Measurements from ENCODE around the gene TYW3. TPM values are rescaled to one million over a fixed set of nuclear protein-coding genes. Genes with fewer than 3 reads are reported as not detected.

Gene TYW3, protein sequence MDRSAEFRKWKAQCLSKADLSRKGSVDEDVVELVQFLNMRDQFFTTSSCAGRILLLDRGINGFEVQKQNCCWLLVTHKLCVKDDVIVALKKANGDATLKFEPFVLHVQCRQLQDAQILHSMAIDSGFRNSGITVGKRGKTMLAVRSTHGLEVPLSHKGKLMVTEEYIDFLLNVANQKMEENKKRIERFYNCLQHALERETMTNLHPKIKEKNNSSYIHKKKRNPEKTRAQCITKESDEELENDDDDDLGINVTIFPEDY
- total RNA-seq = 10 to 100 TPM; 14.8 to 18.9 TPM
- 18.7 TPM for polyA plus RNA-seq (2013, experiment 1 of 2)
- 18.6 TPM for polyA plus RNA-seq (2013, experiment 2 of 2)
- long read RNA-seq, experiment 1, transcript TYW3-201 (6 exons, 3,430 nt) = major isoform, 9 of 13 reads
- long read RNA-seq, experiment 1, partial matches to known transcripts = 0 of 13 reads
- long read RNA-seq, experiment 1, other reads (novel, unspliced or antisense) = 2 of 13 reads
- long read RNA-seq, experiment 2, transcript TYW3-201 (6 exons, 3,430 nt) = major isoform, 18 of 24 reads
- long read RNA-seq, experiment 2, partial matches to known transcripts = 0 of 24 reads
- long read RNA-seq, experiment 2, other reads (novel, unspliced or antisense) = 6 of 24 reads
- long read RNA-seq, experiment 3, transcript TYW3-201 (6 exons, 3,430 nt) = major isoform, 21 of 24 reads
- long read RNA-seq, experiment 3, partial matches to known transcripts = 1 of 24 reads
- long read RNA-seq, experiment 3, other reads (novel, unspliced or antisense) = 1 of 24 reads
- long read RNA-seq, experiment 4, transcript TYW3-201 (6 exons, 3,430 nt) = major isoform, 31 of 34 reads
- long read RNA-seq, experiment 4, partial matches to known transcripts = 0 of 34 reads
- long read RNA-seq, experiment 4, other reads (novel, unspliced or antisense) = 2 of 34 reads

DNA sequence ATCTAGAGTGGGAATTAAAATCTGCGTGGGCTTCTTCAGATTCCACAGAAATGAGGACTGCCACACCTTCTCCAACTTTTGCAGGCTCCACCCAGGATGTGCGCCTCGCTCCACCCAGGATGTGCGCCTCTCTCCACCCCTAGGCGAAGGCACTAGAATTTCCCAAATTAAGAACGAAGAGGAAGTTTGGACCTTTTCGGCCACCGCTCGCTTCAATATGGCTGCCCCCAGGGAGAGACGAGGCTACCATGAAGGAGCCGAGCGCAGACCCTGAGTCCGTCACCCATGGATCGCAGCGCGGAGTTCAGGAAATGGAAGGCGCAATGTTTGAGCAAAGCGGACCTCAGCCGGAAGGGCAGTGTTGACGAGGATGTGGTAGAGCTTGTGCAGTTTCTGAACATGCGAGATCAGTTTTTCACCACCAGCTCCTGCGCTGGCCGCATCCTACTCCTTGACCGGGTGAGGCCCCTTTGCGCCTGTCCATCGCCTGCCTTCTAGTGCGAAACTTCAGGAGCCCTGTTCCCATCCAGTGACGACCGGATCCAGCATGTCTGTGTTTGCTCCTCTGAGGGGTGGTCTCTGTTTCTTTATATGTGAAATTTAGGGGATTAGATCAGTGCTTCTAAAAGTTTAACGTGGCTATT is at the start of gene TYW3, which contains the start of gene CRYZ:
Gene TYW3 (plus strand): TSS at position 193 of the 644 bp plus-strand sequence. CDS start 93 bp downstream, at position 286.
Gene CRYZ (minus strand): TSS at position 91 of the 644 bp plus-strand sequence. CDS start 8,229 bp downstream, outside the sequence.
- TF ChIP-seq, protein P1, sequence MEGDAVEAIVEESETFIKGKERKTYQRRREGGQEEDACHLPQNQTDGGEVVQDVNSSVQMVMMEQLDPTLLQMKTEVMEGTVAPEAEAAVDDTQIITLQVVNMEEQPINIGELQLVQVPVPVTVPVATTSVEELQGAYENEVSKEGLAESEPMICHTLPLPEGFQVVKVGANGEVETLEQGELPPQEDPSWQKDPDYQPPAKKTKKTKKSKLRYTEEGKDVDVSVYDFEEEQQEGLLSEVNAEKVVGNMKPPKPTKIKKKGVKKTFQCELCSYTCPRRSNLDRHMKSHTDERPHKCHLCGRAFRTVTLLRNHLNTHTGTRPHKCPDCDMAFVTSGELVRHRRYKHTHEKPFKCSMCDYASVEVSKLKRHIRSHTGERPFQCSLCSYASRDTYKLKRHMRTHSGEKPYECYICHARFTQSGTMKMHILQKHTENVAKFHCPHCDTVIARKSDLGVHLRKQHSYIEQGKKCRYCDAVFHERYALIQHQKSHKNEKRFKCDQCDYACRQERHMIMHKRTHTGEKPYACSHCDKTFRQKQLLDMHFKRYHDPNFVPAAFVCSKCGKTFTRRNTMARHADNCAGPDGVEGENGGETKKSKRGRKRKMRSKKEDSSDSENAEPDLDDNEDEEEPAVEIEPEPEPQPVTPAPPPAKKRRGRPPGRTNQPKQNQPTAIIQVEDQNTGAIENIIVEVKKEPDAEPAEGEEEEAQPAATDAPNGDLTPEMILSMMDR (conservative IDR thresholded peaks at IDR 0.05) = no peak
- Mint-ChIP-seq H3K4me3 (peak within 1 kb of the TSS; percentile 73), H3K27me3 (ENCODE audit: insufficient read depth) (peaks cover 2% of the 10 kb centered on the region), H3K36me3 (ENCODE audit: low read depth) (peaks cover 19% of the 10 kb centered on the region), H3K27ac (peak within 1 kb of the TSS; percentile 94), H3K9me3 (peaks cover 2% of the 10 kb centered on the region), H3K4me1 (peaks cover 16% of the 10 kb centered on the region)
- Histone ChIP-seq H3K27me3 (ENCODE audit: control insufficient read depth, insufficient read depth, low read length, poor library complexity, severe bottlenecking) (no peaks in the 10 kb centered on the region), H3K4me3 (ENCODE audit: low read length) (peak within 1 kb of the TSS; percentile 94), H3K36me3 (ENCODE audit: control insufficient read depth, insufficient read depth, low read length) (peaks cover 21% of the 10 kb centered on the region), H3K27ac (ENCODE audit: low read depth, low read length) (peak within 1 kb of the TSS; percentile 93), H3K9ac (ENCODE audit: extremely low read depth, low read length, poor library complexity, severe bottlenecking) (peak within 1 kb of the TSS; percentile 84), H3K9me3 (ENCODE audit: control insufficient read depth, low read length) (no peaks in the 10 kb centered on the region), H3K4me1 (ENCODE audit: control insufficient read depth, insufficient read depth, low read length) (peaks cover 2% of the 10 kb centered on the region)
- WGBS, 2 experiments (ENCODE audit: insufficient coverage in 1 of 2, insufficient read length in 1 of 2) = 27 to 37% methylated on average over 8 to 30 of the region's 30 CpGs
- no peak for DNase-seq

DNA sequence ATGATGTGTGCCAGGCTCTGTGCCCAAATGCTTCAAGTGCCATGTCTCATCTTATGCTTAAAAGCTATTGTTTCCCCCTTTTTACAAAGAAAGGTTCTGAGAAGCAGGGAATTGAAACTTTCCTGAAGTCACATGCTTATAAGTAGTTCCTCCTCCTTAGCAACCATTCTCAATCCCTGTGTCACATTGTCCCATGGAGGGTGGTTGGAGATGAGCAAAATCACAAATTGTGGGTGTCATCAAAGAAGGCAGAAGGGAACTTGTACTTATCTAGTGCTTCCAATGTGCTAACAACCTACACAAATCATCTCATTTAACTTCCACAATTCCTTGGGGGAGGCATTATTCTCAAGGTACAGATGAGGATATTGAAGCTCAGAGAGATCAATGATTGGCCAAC is 49.3 kb upstream of the TYW3 start:
- TF ChIP-seq, protein P1 (conservative IDR thresholded peaks at IDR 0.05) = no peak
- Histone ChIP-seq H3K4me3 (ENCODE audit: low read length) (no peak overlapping the region), H3K27ac (ENCODE audit: low read depth, low read length) (no peak overlapping the region), H3K9me3 (ENCODE audit: control insufficient read depth, low read length) (no peaks in the 10 kb centered on the region), H3K36me3 (ENCODE audit: control insufficient read depth, insufficient read depth, low read length) (no peaks in the 10 kb centered on the region), H3K27me3 (ENCODE audit: control insufficient read depth, insufficient read depth, low read length, poor library complexity, severe bottlenecking) (no peaks in the 10 kb centered on the region), H3K9ac (ENCODE audit: extremely low read depth, low read length, poor library complexity, severe bottlenecking) (no peak overlapping the region), H3K4me1 (ENCODE audit: control insufficient read depth, insufficient read depth, low read length) (peaks cover 5% of the 10 kb centered on the region)
- no peak overlapping the region for H3K4me3 Mint-ChIP-seq
- H3K27me3 Mint-ChIP-seq (ENCODE audit: insufficient read depth) = peaks cover 2% of the 10 kb centered on the region
- no peaks in the 10 kb centered on the region for H3K9me3 Mint-ChIP-seq
- no peak overlapping the region for H3K27ac Mint-ChIP-seq
- no peaks in the 10 kb centered on the region for H3K4me1 Mint-ChIP-seq
- no peak for DNase-seq
- H3K36me3 Mint-ChIP-seq (ENCODE audit: low read depth) = no peaks in the 10 kb centered on the region

DNA sequence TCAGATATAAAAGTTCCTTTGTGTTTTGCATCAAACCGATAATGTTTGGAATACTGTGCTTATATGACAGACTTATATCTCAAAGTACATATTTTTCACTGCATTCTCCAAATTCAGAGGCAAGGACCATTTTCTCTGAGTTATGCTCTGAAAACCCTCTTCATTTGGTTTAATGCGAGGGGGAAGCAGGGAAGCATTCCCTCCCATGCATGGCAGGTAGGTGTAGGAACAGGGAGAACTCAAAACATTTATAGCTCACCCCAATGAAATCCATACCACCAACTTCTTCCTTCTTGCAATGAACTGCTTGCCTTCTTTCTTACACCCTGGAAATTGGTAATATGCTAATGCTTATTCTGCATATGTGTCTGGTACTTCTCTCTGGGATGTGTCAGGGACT is 48.7 kb upstream of the TYW3 start:
- H3K9me3 ChIP-seq (ENCODE audit: control insufficient read depth, low read length) = no peaks in the 10 kb centered on the region
- no peaks in the 10 kb centered on the region for H3K27me3 ChIP-seq (ENCODE audit: control insufficient read depth, insufficient read depth, low read length, poor library complexity, severe bottlenecking)
- peaks cover 5% of the 10 kb centered on the region for H3K4me1 ChIP-seq (ENCODE audit: control insufficient read depth, insufficient read depth, low read length)
- TF ChIP-seq, protein P1 (conservative IDR thresholded peaks at IDR 0.05) = no peak
- Mint-ChIP-seq H3K9me3 (no peaks in the 10 kb centered on the region), H3K4me3 (no peak overlapping the region), H3K36me3 (ENCODE audit: low read depth) (no peaks in the 10 kb centered on the region), H3K27me3 (ENCODE audit: insufficient read depth) (peaks cover 2% of the 10 kb centered on the region), H3K27ac (no peak overlapping the region), H3K4me1 (no peaks in the 10 kb centered on the region)
- H3K4me3 ChIP-seq (ENCODE audit: low read length) = no peak overlapping the region
- no peaks in the 10 kb centered on the region for H3K36me3 ChIP-seq (ENCODE audit: control insufficient read depth, insufficient read depth, low read length)
- 80 to 96% methylated on average over 2 of the region's 2 CpGs for WGBS, 2 experiments (ENCODE audit: insufficient coverage in 1 of 2, insufficient read length in 1 of 2)
- DNase-seq = no peak
- H3K27ac ChIP-seq (ENCODE audit: low read depth, low read length) = no peak overlapping the region
- no peak overlapping the region for H3K9ac ChIP-seq (ENCODE audit: extremely low read depth, low read length, poor library complexity, severe bottlenecking)

All from endodermal cell (in vitro differentiated cells).